ENCODE data around the gene DDIAS. TPM values are rescaled to one million over a fixed set of nuclear protein-coding genes. Genes with fewer than 3 reads are reported as not detected.
"Not testable (repeated sequence)": the region's sequence is repeated elsewhere in the genome, so short reads cannot be mapped to it uniquely, and the experiment has no call there.

DDIAS gene
- total and polyA plus RNA-seq, 12 donors = 0.17 to 2.7 (median 0.83) TPM

GRCh38 chr11:82960779-82961143 lies 59.2 kb downstream of the DDIAS start:
- TF ChIP-seq POLR2A (IDR thresholded peaks at IDR 0.05) = no peak
- TF ChIP-seq, protein P1, sequence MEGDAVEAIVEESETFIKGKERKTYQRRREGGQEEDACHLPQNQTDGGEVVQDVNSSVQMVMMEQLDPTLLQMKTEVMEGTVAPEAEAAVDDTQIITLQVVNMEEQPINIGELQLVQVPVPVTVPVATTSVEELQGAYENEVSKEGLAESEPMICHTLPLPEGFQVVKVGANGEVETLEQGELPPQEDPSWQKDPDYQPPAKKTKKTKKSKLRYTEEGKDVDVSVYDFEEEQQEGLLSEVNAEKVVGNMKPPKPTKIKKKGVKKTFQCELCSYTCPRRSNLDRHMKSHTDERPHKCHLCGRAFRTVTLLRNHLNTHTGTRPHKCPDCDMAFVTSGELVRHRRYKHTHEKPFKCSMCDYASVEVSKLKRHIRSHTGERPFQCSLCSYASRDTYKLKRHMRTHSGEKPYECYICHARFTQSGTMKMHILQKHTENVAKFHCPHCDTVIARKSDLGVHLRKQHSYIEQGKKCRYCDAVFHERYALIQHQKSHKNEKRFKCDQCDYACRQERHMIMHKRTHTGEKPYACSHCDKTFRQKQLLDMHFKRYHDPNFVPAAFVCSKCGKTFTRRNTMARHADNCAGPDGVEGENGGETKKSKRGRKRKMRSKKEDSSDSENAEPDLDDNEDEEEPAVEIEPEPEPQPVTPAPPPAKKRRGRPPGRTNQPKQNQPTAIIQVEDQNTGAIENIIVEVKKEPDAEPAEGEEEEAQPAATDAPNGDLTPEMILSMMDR (IDR thresholded peaks at IDR 0.05) = no peak

DNA sequence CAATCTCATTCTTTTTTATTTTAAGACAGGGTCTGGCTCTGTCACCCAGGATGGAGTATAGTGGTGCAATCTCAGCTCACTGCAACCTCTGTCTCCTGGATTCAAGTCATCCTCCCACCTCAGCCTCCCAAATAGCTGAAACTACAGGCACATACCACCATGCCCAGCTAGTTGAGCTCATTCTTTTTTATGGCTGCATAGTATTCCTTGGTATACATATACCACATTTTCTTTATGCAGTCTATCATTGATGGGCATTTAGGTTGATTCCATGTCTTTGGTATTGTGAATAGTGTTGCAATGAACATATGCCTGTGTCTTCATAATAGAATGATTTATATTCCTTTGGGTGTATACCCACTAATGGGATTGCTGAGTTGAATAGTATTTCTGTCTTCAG lies 60.5 kb downstream of the DDIAS start:
- H3K9me3 ChIP-seq (replicated peaks in 1 of 3); H3K4me1 ChIP-seq (replicated peaks in 1 of 2); intact Hi-C loops (cut with DNase I); H3K4me3 ChIP-seq; H3K27ac ChIP-seq; DNase-seq; H3K36me3 ChIP-seq (replicated peaks in 1 of 2); H3K27me3 ChIP-seq: not testable (repeated sequence)

More at GRCh38 chr11:82960779-82961143, 59.2 kb downstream of the DDIAS start:
- WGBS, 4 donors = 82 to 93% (median 85%) methylated on average over 2 of the region's 2 CpGs
- no peak overlapping the region for H3K4me3 ChIP-seq
- no peaks in the 10 kb centered on the region for H3K36me3 ChIP-seq (replicated peaks in 1 of 2)
- H3K4me1 ChIP-seq (replicated peaks in 1 of 2) = no peaks in the 10 kb centered on the region
- no peak overlapping the region for H3K27ac ChIP-seq
- H3K9me3 ChIP-seq (replicated peaks in 1 of 3) = no peaks in the 10 kb centered on the region
- intact Hi-C loops (cut with DNase I) = no loop called here
- DNase-seq = no peak
- H3K27me3 ChIP-seq = no peaks in the 10 kb centered on the region

- Histone ChIP-seq H3K36me3 (replicated peaks in 1 of 2) (no peaks in the 10 kb centered on the region), H3K4me3 (no peak overlapping the region), H3K27me3 (no peaks in the 10 kb centered on the region), H3K27ac (no peak overlapping the region), H3K9me3 (replicated peaks in 1 of 3) (no peaks in the 10 kb centered on the region), H3K4me1 (replicated peaks in 1 of 2) (no peaks in the 10 kb centered on the region)
- 81 to 95% (median 92%) methylated on average over 4 of the region's 4 CpGs for WGBS, 4 donors
- TF ChIP-seq, protein P1 (IDR thresholded peaks at IDR 0.05) = no peak
- TF ChIP-seq POLR2A (IDR thresholded peaks at IDR 0.05) = no peak
- DNase-seq = no peak
- intact Hi-C loops (cut with DNase I) = no loop called here
Observed at GRCh38 chr11:82967381-82967780, 65.8 kb downstream of the DDIAS start.

DNA sequence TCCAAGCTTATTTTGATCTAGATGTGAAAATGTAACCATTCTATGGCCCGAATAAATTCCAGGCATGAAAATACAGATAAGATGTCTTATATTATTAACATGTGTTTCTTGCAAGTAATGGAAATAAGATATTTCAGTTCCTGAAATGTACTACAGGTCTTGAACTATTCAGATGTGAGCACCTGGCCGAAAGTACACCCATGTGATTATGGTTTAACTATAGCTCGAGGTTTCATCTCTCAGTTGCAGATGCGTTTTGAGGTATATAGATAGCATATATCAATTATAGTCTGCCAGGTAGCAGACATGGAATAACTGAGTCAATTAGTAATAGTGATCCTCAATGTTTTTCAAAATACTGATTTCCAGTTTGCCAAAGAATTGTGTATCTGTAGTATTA lies 68.3 kb downstream of the DDIAS start:
- DNase-seq = no peak
- H3K36me3 ChIP-seq (replicated peaks in 1 of 2) = no peaks in the 10 kb centered on the region
- H3K4me3 ChIP-seq = no peak overlapping the region
- no peaks in the 10 kb centered on the region for H3K4me1 ChIP-seq (replicated peaks in 1 of 2)
- peaks cover 0 to 5% (median 0%) of the 10 kb centered on the region in 3 donors for H3K9me3 ChIP-seq (replicated peaks in 1 of 3)
- 88 to 95% (median 91%) methylated on average over 4 of the region's 4 CpGs for WGBS, 4 donors
- TF ChIP-seq POLR2A (IDR thresholded peaks at IDR 0.05) = no peak
- TF ChIP-seq, protein P1 (IDR thresholded peaks at IDR 0.05) = no peak
- no peak overlapping the region for H3K27ac ChIP-seq
- intact Hi-C loops (cut with DNase I) = no loop called here
- H3K27me3 ChIP-seq = no peaks in the 10 kb centered on the region

DNA sequence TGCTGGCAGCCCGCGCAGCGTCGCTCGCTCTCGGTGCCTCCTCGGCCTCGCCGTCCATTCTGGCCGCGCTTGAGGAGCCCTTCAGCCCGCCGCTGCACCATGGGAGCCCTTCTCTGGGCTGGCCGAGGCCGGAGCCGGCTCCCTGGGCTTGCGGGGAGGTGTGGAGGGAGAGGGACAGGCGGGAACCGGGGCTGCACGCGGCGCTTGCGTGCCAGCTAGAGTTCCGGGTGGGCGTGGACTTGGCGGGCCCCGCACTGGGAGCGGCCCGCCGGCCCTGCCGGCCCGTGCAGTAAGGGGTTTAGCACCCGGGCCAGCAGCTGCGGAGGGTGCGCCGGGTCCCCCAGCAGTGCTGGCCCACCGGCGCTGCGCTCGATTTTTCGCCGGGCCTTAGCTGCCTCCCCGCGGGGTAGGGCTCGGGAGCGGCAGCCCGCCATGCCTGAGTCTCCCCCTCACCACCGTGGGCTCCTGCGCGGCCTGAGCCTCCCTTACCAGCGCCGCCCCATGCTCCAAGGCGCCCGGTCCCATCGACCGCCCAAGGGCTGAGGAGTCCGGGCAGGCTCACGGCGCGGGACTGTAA lies 69.1 kb downstream of the DDIAS start:
- intact Hi-C loops (cut with DNase I); H3K27ac ChIP-seq; H3K4me1 ChIP-seq (replicated peaks in 1 of 2); H3K36me3 ChIP-seq (replicated peaks in 1 of 2); H3K9me3 ChIP-seq (replicated peaks in 1 of 3); H3K27me3 ChIP-seq; DNase-seq; H3K4me3 ChIP-seq: not testable (repeated sequence)
- 88 to 96% (median 89%) methylated on average over 27 to 60 of the region's 60 CpGs for WGBS, 4 donors

- DNase-seq; H3K27ac ChIP-seq; intact Hi-C loops (cut with DNase I); H3K4me1 ChIP-seq (replicated peaks in 1 of 2); H3K4me3 ChIP-seq; H3K9me3 ChIP-seq (replicated peaks in 1 of 3); H3K36me3 ChIP-seq (replicated peaks in 1 of 2); H3K27me3 ChIP-seq: not testable (repeated sequence)
- WGBS, 4 donors = 78 to 93% (median 83%) methylated on average over 8 of the region's 8 CpGs
Observed at GRCh38 chr11:82971519-82971946, 70.0 kb downstream of the DDIAS start.
